CD14-positive monocyte (primary cell): Measurements from ENCODE around the gene LMBRD1. TPM values are rescaled to one million over a fixed set of nuclear protein-coding genes. Genes with fewer than 3 reads are reported as not detected.

Experiments used
- DNase-seq, 3 donors: peaks; one replicate each; pipeline ENCODE4 v3.0.0-alpha.2; 2011 to 2022
- H2AFZ ChIP-seq: 2 replicates; pipeline ENCODE4 v1.6.0; 2012; ENCODE audit warnings: mild to moderate bottlenecking, low read depth, low read length, inconsistent platforms; ENCODE audit not compliant: insufficient read depth, poor library complexity, severe bottlenecking
- H3K27ac ChIP-seq, 2 donors: 1 replicate in 1 of 2; 2 replicates in 1 of 2; pipeline ENCODE4 v1.5.1; 2012 to 2013; ENCODE audit warnings: low read length in 2 of 2, control low read depth in 1 of 2, inconsistent platforms in 1 of 2, low read depth in 1 of 2, mild to moderate bottlenecking in 1 of 2
- H3K27me3 ChIP-seq, 2 donors: one replicate each; pipeline versions ENCODE4 v1.6.0 to v1.6.1; 2011 to 2013; ENCODE audit warnings: low read length in 2 of 2; ENCODE audit not compliant: control insufficient read depth in 2 of 2, insufficient read depth in 2 of 2
- H3K36me3 ChIP-seq, 2 donors: replicated peaks in 1 of 2; 1 replicate in 1 of 2; 2 replicates in 1 of 2; pipeline versions ENCODE4 v1.5.1 to v1.6.1; 2012 to 2013; ENCODE audit warnings: low read length in 2 of 2, control low read depth in 1 of 2, inconsistent platforms in 1 of 2, mild to moderate bottlenecking in 1 of 2; ENCODE audit not compliant: insufficient read depth in 2 of 2, control insufficient read depth in 1 of 2
- H3K4me1 ChIP-seq, 2 donors: 1 replicate in 1 of 2; 2 replicates in 1 of 2; pipeline versions ENCODE4 v1.5.1 to v1.6.1; 2012 to 2013; ENCODE audit warnings: low read length in 2 of 2, control low read depth in 1 of 2, inconsistent platforms in 1 of 2, mild to moderate bottlenecking in 1 of 2, moderate library complexity in 1 of 2; ENCODE audit not compliant: insufficient read depth in 2 of 2, control insufficient read depth in 1 of 2
- H3K4me2 ChIP-seq: replicated peaks from 2 replicates; pipeline ENCODE3; 2012; ENCODE audit warnings: low read length, moderate library complexity, mild to moderate bottlenecking; ENCODE audit not compliant: poor library complexity, severe bottlenecking; ENCODE audit errors: extremely low read depth
- H3K4me3 ChIP-seq, 3 experiments: fragments of 200-600 bp in 1 of 3; sonication (generic) in 1 of 3; replicated peaks in 1 of 3; 1 replicate in 2 of 3; 2 replicates in 1 of 3; pipeline ENCODE4 v1.5.1; 2011 to 2013; ENCODE audit warnings: low read length in 3 of 3, mild to moderate bottlenecking in 3 of 3, control low read depth in 2 of 3, low read depth in 2 of 3, inconsistent platforms in 1 of 3, moderate library complexity in 1 of 3
- H3K79me2 ChIP-seq: 2 replicates; pipeline ENCODE4 v1.6.0; 2012; ENCODE audit warnings: mild to moderate bottlenecking, control low read depth, inconsistent platforms, low read length, moderate library complexity; ENCODE audit not compliant: insufficient read depth
- H3K9ac ChIP-seq: 2 replicates; pipeline ENCODE4 v1.6.0; 2017; ENCODE audit warnings: low read length, mild to moderate bottlenecking; ENCODE audit not compliant: insufficient read depth, poor library complexity, severe bottlenecking
- H3K9me3 ChIP-seq, 2 donors: replicated peaks in 1 of 2; 1 replicate in 1 of 2; 2 replicates in 1 of 2; pipeline versions ENCODE4 v1.5.1 to v1.6.1; 2012 to 2013; ENCODE audit warnings: low read length in 2 of 2, control low read depth in 1 of 2; ENCODE audit not compliant: control insufficient read depth in 1 of 2, insufficient read depth in 1 of 2
- H4K20me1 ChIP-seq: 2 replicates; pipeline ENCODE4 v1.6.0; 2012; ENCODE audit warnings: mild to moderate bottlenecking, low read length, control low read depth, moderate library complexity; ENCODE audit not compliant: insufficient read depth
- H3K27ac Mint-ChIP-seq, 7 donors: one replicate each; pipeline ENCODE4 v1.8.0; 2020; ENCODE audit warnings: mild to moderate bottlenecking in 7 of 7, mixed read lengths in 7 of 7, moderate library complexity in 6 of 7, inconsistent platforms in 2 of 7
- H3K27me3 Mint-ChIP-seq, 3 donors: one replicate each; pipeline ENCODE4 v1.8.0; 2021 to 2022; ENCODE audit warnings: low read depth in 3 of 3, mild to moderate bottlenecking in 3 of 3, mixed read lengths in 3 of 3, moderate library complexity in 3 of 3, inconsistent platforms in 1 of 3
- H3K36me3 Mint-ChIP-seq, 2 donors: one replicate each; pipeline ENCODE4 v1.8.0; 2020; ENCODE audit warnings: mixed read lengths in 2 of 2, inconsistent platforms in 1 of 2, mild to moderate bottlenecking in 1 of 2
- H3K4me1 Mint-ChIP-seq: one replicate; pipeline ENCODE4 v1.8.0; 2020; ENCODE audit warnings: mild to moderate bottlenecking, mixed read lengths
- H3K4me3 Mint-ChIP-seq, 2 donors: one replicate each; pipeline ENCODE4 v1.8.0; 2020; ENCODE audit warnings: mild to moderate bottlenecking in 2 of 2, mixed read lengths in 2 of 2, moderate library complexity in 1 of 2
- H3K9me3 Mint-ChIP-seq, 7 donors: one replicate each; pipeline ENCODE4 v1.8.0; 2020 to 2022; ENCODE audit warnings: mixed read lengths in 7 of 7, mild to moderate bottlenecking in 6 of 7, moderate library complexity in 6 of 7, inconsistent platforms in 2 of 7
- WGBS: methylation state at CpG from one replicate; pipeline ENCODE4 v1.1.5; 2013; ENCODE audit warnings: missing lambda C conversion rate; ENCODE audit not compliant: insufficient coverage; 5-methylcytosine and 5-hydroxymethylcytosine counted together
- intact Hi-C, 2 donors: fragments of 100-400 bp; cut with micrococcal nuclease; formaldehyde crosslinking; loops; one replicate each; pipeline versions ENCODE4 v1.15.0 to v1.15.1; 2023
- polyA plus RNA-seq, 3 donors: library from polyadenylated mRNA; depleted of rRNA in 1 of 3; unstranded in 2 of 3; stranded (reverse) in 1 of 3; fragments of 300-500 nt in 2 of 3; fragments of >200 nt in 1 of 3; fragmentation: Illumina TruSeq in 2 of 3; gene quantifications; 1 replicate in 2 of 3; 2 replicates in 1 of 3; pipeline ENCODE4 v1.2.3, GENCODE V29; 2012 to 2021
- TF ChIP-seq, protein P1 (sequence below): fragments of 200-600 bp; IDR thresholded peaks from one replicate; pipeline ENCODE4 v1.8.0; 2022; ENCODE audit warnings: antibody characterized with exemption, mild to moderate bottlenecking

Gene LMBRD1
- polyA plus RNA-seq, 3 donors = 24.7 to 71.6 (median 64.2) TPM

DNA sequence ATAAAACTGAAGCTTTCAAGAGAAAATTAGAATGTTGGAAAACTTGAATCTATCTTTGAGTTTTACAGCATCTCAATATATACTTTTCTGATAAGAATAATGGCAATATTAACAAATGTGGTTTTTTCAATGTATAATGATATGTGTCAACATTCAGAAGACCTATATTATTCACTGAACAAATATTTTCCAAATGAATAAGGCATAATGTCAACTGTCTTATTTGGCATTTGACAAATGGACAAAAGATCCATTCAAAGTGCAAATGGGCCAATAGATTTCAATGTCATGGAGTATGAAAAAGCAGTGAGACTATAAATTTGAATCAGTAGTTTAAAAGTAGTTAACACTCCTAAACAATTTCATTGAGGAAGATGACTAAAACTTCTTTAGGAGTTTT, 20.9 kb downstream of the LMBRD1 start:
- Mint-ChIP-seq H3K4me1 (peaks cover 4% of the 10 kb centered on the region), H3K9me3 (peaks cover 0 to 2% (median 0%) of the 10 kb centered on the region in 7 donors), H3K4me3 (no peak overlapping the region), H3K27me3 (no peaks in the 10 kb centered on the region), H3K36me3 (peaks cover 57 to 66% of the 10 kb centered on the region in 2 donors), H3K27ac (no peak overlapping the region)
- no peak overlapping the region for H3K4me2 ChIP-seq
- no peaks in the 10 kb centered on the region for H3K79me2 ChIP-seq
- H3K9me3 ChIP-seq = no peaks in the 10 kb centered on the region
- DNase-seq = no peak
- intact Hi-C loops = no loop called here
- no peak overlapping the region for H2AFZ ChIP-seq
- H3K27ac ChIP-seq = no peak overlapping the region
- no peaks in the 10 kb centered on the region for H3K27me3 ChIP-seq
- H3K9ac ChIP-seq = no peak overlapping the region
- H4K20me1 ChIP-seq = peaks cover 65% of the 10 kb centered on the region
- no peak overlapping the region for H3K4me3 ChIP-seq
- TF ChIP-seq, protein P1, sequence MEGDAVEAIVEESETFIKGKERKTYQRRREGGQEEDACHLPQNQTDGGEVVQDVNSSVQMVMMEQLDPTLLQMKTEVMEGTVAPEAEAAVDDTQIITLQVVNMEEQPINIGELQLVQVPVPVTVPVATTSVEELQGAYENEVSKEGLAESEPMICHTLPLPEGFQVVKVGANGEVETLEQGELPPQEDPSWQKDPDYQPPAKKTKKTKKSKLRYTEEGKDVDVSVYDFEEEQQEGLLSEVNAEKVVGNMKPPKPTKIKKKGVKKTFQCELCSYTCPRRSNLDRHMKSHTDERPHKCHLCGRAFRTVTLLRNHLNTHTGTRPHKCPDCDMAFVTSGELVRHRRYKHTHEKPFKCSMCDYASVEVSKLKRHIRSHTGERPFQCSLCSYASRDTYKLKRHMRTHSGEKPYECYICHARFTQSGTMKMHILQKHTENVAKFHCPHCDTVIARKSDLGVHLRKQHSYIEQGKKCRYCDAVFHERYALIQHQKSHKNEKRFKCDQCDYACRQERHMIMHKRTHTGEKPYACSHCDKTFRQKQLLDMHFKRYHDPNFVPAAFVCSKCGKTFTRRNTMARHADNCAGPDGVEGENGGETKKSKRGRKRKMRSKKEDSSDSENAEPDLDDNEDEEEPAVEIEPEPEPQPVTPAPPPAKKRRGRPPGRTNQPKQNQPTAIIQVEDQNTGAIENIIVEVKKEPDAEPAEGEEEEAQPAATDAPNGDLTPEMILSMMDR = no peak
- H3K36me3 ChIP-seq = peaks cover 20 to 58% of the 10 kb centered on the region in 2 donors
- H3K4me1 ChIP-seq = no peaks in the 10 kb centered on the region

DNA sequence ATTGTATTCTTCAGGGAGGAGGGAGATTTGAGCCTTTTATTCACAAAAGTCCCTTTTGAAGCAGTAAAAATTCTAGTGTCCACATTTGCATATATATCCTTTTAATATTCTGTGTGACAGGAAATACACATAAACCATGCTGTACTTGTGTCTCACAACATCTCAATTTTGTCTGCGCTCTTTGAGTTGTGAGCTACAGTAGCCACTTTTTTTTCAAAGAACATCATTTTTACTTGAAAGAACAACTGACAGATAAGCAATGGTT, 21.3 kb downstream of the LMBRD1 start:
- Mint-ChIP-seq H3K27me3 (no peaks in the 10 kb centered on the region), H3K27ac (no peak overlapping the region), H3K4me3 (no peak overlapping the region), H3K36me3 (peaks cover 54 to 65% of the 10 kb centered on the region in 2 donors), H3K9me3 (peaks cover 0 to 2% (median 0%) of the 10 kb centered on the region in 7 donors), H3K4me1 (peaks cover 4% of the 10 kb centered on the region)
- H3K9ac ChIP-seq = no peak overlapping the region
- no peak for DNase-seq
- H3K4me2 ChIP-seq = no peak overlapping the region
- H2AFZ ChIP-seq = no peak overlapping the region
- no peaks in the 10 kb centered on the region for H3K27me3 ChIP-seq
- no peaks in the 10 kb centered on the region for H3K4me1 ChIP-seq
- H3K4me3 ChIP-seq = no peak overlapping the region
- no peaks in the 10 kb centered on the region for H3K79me2 ChIP-seq
- H3K36me3 ChIP-seq = peaks cover 17 to 58% of the 10 kb centered on the region in 2 donors
- H3K27ac ChIP-seq = no peak overlapping the region
- TF ChIP-seq, protein P1 = no peak
- 100% methylated on average over 1 of the region's 1 CpG for WGBS
- no peaks in the 10 kb centered on the region for H3K9me3 ChIP-seq
- peaks cover 65% of the 10 kb centered on the region for H4K20me1 ChIP-seq
- intact Hi-C loops = no loop called here
